Measurements from ENCODE around the gene CDK13.

CDK13 gene

GRCh38 chr7:40008223-40008815, 58.3 kb downstream of the CDK13 start:
- FAIRE-seq: no peak
- no peak for DNase-seq (ENCODE audit: low spot score)

GRCh38 chr7:40009301-40009700, 59.2 kb downstream of the CDK13 start:
- FAIRE-seq (no peak), DNase-seq (ENCODE audit: low spot score) (no peak)

- FAIRE-seq (peak; percentile 40), DNase-seq (ENCODE audit: low spot score) (no peak)
Observed at GRCh38 chr7:40014376-40014775, 64.3 kb downstream of the CDK13 start.

GRCh38 chr7:40015790-40016296, 65.8 kb downstream of the CDK13 start:
- DNase-seq (ENCODE audit: low spot score): no peak
- no peak for FAIRE-seq

GRCh38 chr7:40019558-40019957, 69.5 kb downstream of the CDK13 start:
- DNase-seq (ENCODE audit: low spot score) (no peak), FAIRE-seq (no peak)

GRCh38 chr7:40024048-40024447, 74.0 kb downstream of the CDK13 start:
- no peak for FAIRE-seq

GRCh38 chr7:40024841-40025240, 74.8 kb downstream of the CDK13 start:
- no peak for DNase-seq (ENCODE audit: low spot score)
- no peak for FAIRE-seq

More at GRCh38 chr7:40024048-40024447, 74.0 kb downstream of the CDK13 start:
- DNase-seq (ENCODE audit: low spot score): no peak

GRCh38 chr7:40027545-40027944, 77.5 kb downstream of the CDK13 start:
- FAIRE-seq: no peak
- no peak for DNase-seq (ENCODE audit: low spot score)

GRCh38 chr7:40033826-40034225, 83.8 kb downstream of the CDK13 start:
- FAIRE-seq: no peak

GRCh38 chr7:40041456-40041855, 91.4 kb downstream of the CDK13 start:
- FAIRE-seq (no peak), DNase-seq (ENCODE audit: low spot score) (no peak)

More at GRCh38 chr7:40033826-40034225, 83.8 kb downstream of the CDK13 start:
- DNase-seq (ENCODE audit: low spot score): no peak

GRCh38 chr7:40043164-40043563, 93.1 kb downstream of the CDK13 start:
- FAIRE-seq (no peak), DNase-seq (ENCODE audit: low spot score) (no peak)

GRCh38 chr7:40047661-40048060, 97.6 kb downstream of the CDK13 start:
- DNase-seq (ENCODE audit: low spot score) (no peak), FAIRE-seq (no peak)

- DNase-seq (ENCODE audit: low spot score): no peak
- no peak for FAIRE-seq
Observed at GRCh38 chr7:40057292-40057691, 107.2 kb downstream of the CDK13 start.

GRCh38 chr7:40058026-40058425, 108.0 kb downstream of the CDK13 start:
- FAIRE-seq: no peak
- DNase-seq (ENCODE audit: low spot score): no peak

GRCh38 chr7:40058636-40059035, 108.6 kb downstream of the CDK13 start:
- FAIRE-seq (no peak), DNase-seq (ENCODE audit: low spot score) (no peak)

GRCh38 chr7:40059057-40059456, 109.0 kb downstream of the CDK13 start:
- DNase-seq (ENCODE audit: low spot score) (no peak), FAIRE-seq (no peak)

GRCh38 chr7:40072268-40072667, 122.2 kb downstream of the CDK13 start:
- FAIRE-seq (no peak), DNase-seq (ENCODE audit: low spot score) (no peak)

GRCh38 chr7:40073239-40073638, 123.2 kb downstream of the CDK13 start:
- no peak for DNase-seq (ENCODE audit: low spot score)
- FAIRE-seq: no peak

- DNase-seq (ENCODE audit: low spot score) (no peak), FAIRE-seq (no peak)
Observed at GRCh38 chr7:40077849-40078248, 127.8 kb downstream of the CDK13 start.

GRCh38 chr7:40092182-40092581, 142.1 kb downstream of the CDK13 start:
- no peak for DNase-seq (ENCODE audit: low spot score)
- no peak for FAIRE-seq

GRCh38 chr7:40093631-40094350, 143.7 kb downstream of the CDK13 start:
- no peak for DNase-seq (ENCODE audit: low spot score)
- no peak for FAIRE-seq

- DNase-seq (ENCODE audit: low spot score): no peak
- no peak for FAIRE-seq
Observed at GRCh38 chr7:40095230-40095629, 145.2 kb downstream of the CDK13 start.
